ENCODE measurements around the gene ADAT1.

ADAT1 gene

GRCh38 chr16:75576384-75576811 lies 46.7 kb downstream of the ADAT1 start:
- ATAC-seq (ENCODE audit: insufficient read depth, low read depth) (no peak), DNase-seq (no peak)
- Histone ChIP-seq H3K9me3 (ENCODE audit: insufficient read depth, low read length, severe bottlenecking) (no peaks in the 10 kb centered on the region), H4K20me1 (ENCODE audit: insufficient read depth, low read length) (peaks cover 30% of the 10 kb centered on the region), H3K4me2 (ENCODE audit: insufficient read depth, low read length) (no peak overlapping the region), H3K27me3 (ENCODE audit: insufficient read depth, low read length, poor library complexity) (no peaks in the 10 kb centered on the region), H3K36me3 (ENCODE audit: insufficient read depth, low read length) (peaks cover 87% of the 10 kb centered on the region), H2AFZ (ENCODE audit: low read depth, low read length) (no peak overlapping the region), H3K9ac (ENCODE audit: low read depth, low read length) (no peak overlapping the region), H3K4me1 (ENCODE audit: insufficient read depth, low read length) (no peaks in the 10 kb centered on the region), H3K79me2 (ENCODE audit: insufficient read depth, low read length) (peaks cover 17% of the 10 kb centered on the region; the same call in 1 of the 2 replicates), H3K27ac (ENCODE audit: low read length) (no peak overlapping the region), H3K4me3 (ENCODE audit: low read depth in 1 of 2, low read length in 2 of 2) (no peak overlapping the region)
- no peak for TF ChIP-seq CTCF (IDR thresholded peaks at IDR 0.05; ENCODE audit: borderline replicate concordance, extremely low read depth, low read length, poor library complexity, severe bottlenecking)
- no peak for TF ChIP-seq EZH2 (IDR thresholded peaks at IDR 0.05; ENCODE audit: borderline replicate concordance, low read depth, low read length, severe bottlenecking)

- H3K36me3 ChIP-seq (ENCODE audit: insufficient read depth, low read length): peaks cover 91% of the 10 kb centered on the region
- no peak for ATAC-seq (ENCODE audit: insufficient read depth, low read depth)
- H3K4me3 ChIP-seq (ENCODE audit: low read depth in 1 of 2, low read length in 2 of 2): no peak overlapping the region
- peaks cover 17% of the 10 kb centered on the region; the same call in 1 of the 2 replicates for H3K79me2 ChIP-seq (ENCODE audit: insufficient read depth, low read length)
- no peak overlapping the region for H3K27ac ChIP-seq (ENCODE audit: low read length)
- no peaks in the 10 kb centered on the region for H3K9me3 ChIP-seq (ENCODE audit: insufficient read depth, low read length, severe bottlenecking)
- no peaks in the 10 kb centered on the region for H3K27me3 ChIP-seq (ENCODE audit: insufficient read depth, low read length, poor library complexity)
- no peak overlapping the region for H3K9ac ChIP-seq (ENCODE audit: low read depth, low read length)
- H3K4me1 ChIP-seq (ENCODE audit: insufficient read depth, low read length): no peaks in the 10 kb centered on the region
- no peak overlapping the region for H2AFZ ChIP-seq (ENCODE audit: low read depth, low read length)
- peaks cover 30% of the 10 kb centered on the region for H4K20me1 ChIP-seq (ENCODE audit: insufficient read depth, low read length)
- DNase-seq: no peak
- no peak overlapping the region for H3K4me2 ChIP-seq (ENCODE audit: insufficient read depth, low read length)
- no peak for TF ChIP-seq EZH2 (IDR thresholded peaks at IDR 0.05; ENCODE audit: borderline replicate concordance, low read depth, low read length, severe bottlenecking)
- TF ChIP-seq CTCF (IDR thresholded peaks at IDR 0.05; ENCODE audit: borderline replicate concordance, extremely low read depth, low read length, poor library complexity, severe bottlenecking): no peak
Observed at GRCh38 chr16:75575958-75576357, 47.1 kb downstream of the ADAT1 start.

- DNase-seq (no peak), ATAC-seq (ENCODE audit: insufficient read depth, low read depth) (no peak)
- no peak overlapping the region for H3K9ac ChIP-seq (ENCODE audit: low read depth, low read length)
- peaks cover 94% of the 10 kb centered on the region for H3K36me3 ChIP-seq (ENCODE audit: insufficient read depth, low read length)
- no peak overlapping the region for H2AFZ ChIP-seq (ENCODE audit: low read depth, low read length)
- TF ChIP-seq CTCF (IDR thresholded peaks at IDR 0.05; ENCODE audit: borderline replicate concordance, extremely low read depth, low read length, poor library complexity, severe bottlenecking): no peak
- no peak for TF ChIP-seq EZH2 (IDR thresholded peaks at IDR 0.05; ENCODE audit: borderline replicate concordance, low read depth, low read length, severe bottlenecking)
- H3K4me1 ChIP-seq (ENCODE audit: insufficient read depth, low read length): peaks cover 4% of the 10 kb centered on the region; the same call in 1 of the 2 replicates
- H4K20me1 ChIP-seq (ENCODE audit: insufficient read depth, low read length): peaks cover 31% of the 10 kb centered on the region; the same call in 1 of the 2 replicates
- no peaks in the 10 kb centered on the region for H3K27me3 ChIP-seq (ENCODE audit: insufficient read depth, low read length, poor library complexity)
- H3K9me3 ChIP-seq (ENCODE audit: insufficient read depth, low read length, severe bottlenecking): no peaks in the 10 kb centered on the region
- H3K79me2 ChIP-seq (ENCODE audit: insufficient read depth, low read length): peaks cover 26% of the 10 kb centered on the region; the same call in 1 of the 2 replicates
- H3K4me3 ChIP-seq (ENCODE audit: low read depth in 1 of 2, low read length in 2 of 2): no peak overlapping the region
- no peak overlapping the region for H3K27ac ChIP-seq (ENCODE audit: low read length)
- no peak overlapping the region for H3K4me2 ChIP-seq (ENCODE audit: insufficient read depth, low read length)
Observed at GRCh38 chr16:75573955-75574354, 49.1 kb downstream of the ADAT1 start.

Data from DND-41 (cell line).